ENCODE data around the gene AURKB. TPM values are rescaled to one million over a fixed set of nuclear protein-coding genes. Genes with fewer than 3 reads are reported as not detected.
A peak's percentile ranks its signal among the peaks of the same experiment; 100 is the strongest.

The AURKB gene
- total and polyA plus RNA-seq, 2 of the 13 experiments (the other 11 are each of a cell fraction or from before 2014, with no cell fraction given), result 29.5 to 75.3 TPM

GRCh38 chr17:8237175-8237574 is 26.8 kb upstream of the AURKB start:
- no peaks in the 10 kb centered on the region for H3K79me2 ChIP-seq (ENCODE audit: insufficient read depth, low read length)
- no peak overlapping the region for H3K4me2 ChIP-seq (ENCODE audit: low read depth, low read length)
- DNase-seq (ENCODE audit: low spot score) (no peak), FAIRE-seq (peak; percentile 51), ATAC-seq (no peak; the same call in 2 of the 3 replicates)
- POLR2A ChIA-PET, result interaction anchor here (1.0 to 1.3 kb wide), 2 partner anchors 10 to 58 kb away, joined by 4 to 12 read pairs; partner anchors contain the start of genes CTC1 and SLC25A35
- no peaks in the 10 kb centered on the region for H4K20me1 ChIP-seq (ENCODE audit: insufficient read depth, low read length)
- WGBS (ENCODE audit: low lambda C conversion rate), result 64% methylated on average over 7 of the region's 7 CpGs
- intact Hi-C loops (cut with micrococcal nuclease; ENCODE audit: unreplicated experiment) (no loop called here), in situ Hi-C loops (cut with HindIII; ENCODE audit: extremely low pct_ligation_motif_present, low pct_unique_long_range_greater_than_20kb) (no loop called here)
- no peaks in the 10 kb centered on the region for H3K9me3 ChIP-seq (ENCODE audit: low read length)
- CTCF ChIA-PET (ENCODE audit: low intra/inter-chr PET ratio, low total read pairs), result no interaction called here
- H3K9ac ChIP-seq (ENCODE audit: insufficient read depth, low read depth, low read length), result no peak overlapping the region
- no peak overlapping the region for H2AFZ ChIP-seq (ENCODE audit: low read length)
- peaks cover 34 to 79% of the 10 kb centered on the region in 2 experiments for H3K36me3 ChIP-seq (replicated peaks in 1 of 2; ENCODE audit: control insufficient read depth in 1 of 2, insufficient read depth in 2 of 2, low read length in 2 of 2)
- H3K27ac ChIP-seq (ENCODE audit: extremely low read length, insufficient read depth, low read length), result no peak overlapping the region
- H3K4me1 ChIP-seq (ENCODE audit: insufficient read depth, low read length), result peaks cover 17% of the 10 kb centered on the region; the same call in 1 of the 2 replicates
- BruUV-seq (replicated peaks), result no TSS peak
- no peaks in the 10 kb centered on the region for H3K27me3 ChIP-seq (ENCODE audit: control insufficient read depth in 1 of 2, insufficient read depth in 2 of 2, low read length in 2 of 2)
- H3K4me3 ChIP-seq (replicated peaks in 1 of 3; ENCODE audit: insufficient read depth in 1 of 3, low read depth in 2 of 3, low read length in 3 of 3), result no peak overlapping the region
- TF ChIP-seq HDAC6 (IDR thresholded peaks at IDR 0.05; ENCODE audit: low read depth, low read length), result no peak
- TF ChIP-seq KLF16 (CRISPR knock-in tag; IDR thresholded peaks at IDR 0.05), result no peak
- no peak for TF ChIP-seq XRCC5 (optimal IDR thresholded peaks at IDR 0.05; ENCODE audit: low read length)
- peak; percentile 73; the same call in 1 of the 2 replicates for TF ChIP-seq ARNTL (CRISPR knock-in tag; IDR thresholded peaks at IDR 0.05)
- TF ChIP-seq ZNF597 (CRISPR knock-in tag; IDR thresholded peaks at IDR 0.05), result no peak
- peak; percentile 73 for TF ChIP-seq SAP130 (CRISPR knock-in tag; IDR thresholded peaks at IDR 0.05; ENCODE audit: low read depth)
- TF ChIP-seq ZNF317 (CRISPR knock-in tag; IDR thresholded peaks at IDR 0.05), result no peak
- TF ChIP-seq HOXA5 (CRISPR knock-in tag; IDR thresholded peaks at IDR 0.05), result no peak
- TF ChIP-seq JUN (CRISPR knock-in tag; IDR thresholded peaks at IDR 0.05), result no peak
- no peak for TF ChIP-seq ZNF574 (CRISPR knock-in tag; IDR thresholded peaks at IDR 0.05)
- no peak for TF ChIP-seq KAT8 (CRISPR knock-in tag; IDR thresholded peaks at IDR 0.05)
- no peak for TF ChIP-seq PCBP1 (IDR thresholded peaks at IDR 0.05; ENCODE audit: borderline replicate concordance, low read depth, low read length)
- TF ChIP-seq ZNF577 (CRISPR knock-in tag; IDR thresholded peaks at IDR 0.05; ENCODE audit: borderline replicate concordance, low read depth), result no peak
- TF ChIP-seq ZNF513 (CRISPR knock-in tag; conservative IDR thresholded peaks at IDR 0.05), result no peak
- 0 out of 2 replicates have a peak, but pooled peaks have one; percentile 25 for TF ChIP-seq SALL1 (CRISPR knock-in tag; IDR thresholded peaks at IDR 0.05)
- TF ChIP-seq YEATS2 (CRISPR knock-in tag; IDR thresholded peaks at IDR 0.05; ENCODE audit: borderline replicate concordance), result no peak
- 0 out of 2 replicates have a peak, but pooled peaks have one; percentile 41 for TF ChIP-seq SIN3A (IDR thresholded peaks at IDR 0.05; ENCODE audit: borderline replicate concordance, low read depth, low read length)
- TF ChIP-seq HBP1 (CRISPR knock-in tag; IDR thresholded peaks at IDR 0.05; ENCODE audit: low read depth), result no peak
- TF ChIP-seq RBM22 (optimal IDR thresholded peaks at IDR 0.05; ENCODE audit: low read length), result no peak

All from HepG2 (cell line).